A673 (cell line): Measurements from ENCODE around the gene PLCG2.

Source experiments
- EZH2 ChIP-seq: fragments of 200-600 bp; sonication (generic); IDR thresholded peaks from 2 replicates; pipeline ENCODE4 v1.6.1; 2017; ENCODE audit warnings: borderline replicate concordance, low read depth, mild to moderate bottlenecking, mixed read lengths, antibody characterized with exemption, low read length; ENCODE audit not compliant: poor library complexity, severe bottlenecking
- TF ChIP-seq, protein P1 (sequence below): fragments of 300-800, 200-600 bp; sonication (generic); conservative IDR thresholded peaks from 2 replicates; pipeline ENCODE4 v1.5.1; 2017; ENCODE audit warnings: low read depth, mild to moderate bottlenecking, antibody characterized with exemption, low read length, moderate library complexity, mixed read lengths

DNA sequence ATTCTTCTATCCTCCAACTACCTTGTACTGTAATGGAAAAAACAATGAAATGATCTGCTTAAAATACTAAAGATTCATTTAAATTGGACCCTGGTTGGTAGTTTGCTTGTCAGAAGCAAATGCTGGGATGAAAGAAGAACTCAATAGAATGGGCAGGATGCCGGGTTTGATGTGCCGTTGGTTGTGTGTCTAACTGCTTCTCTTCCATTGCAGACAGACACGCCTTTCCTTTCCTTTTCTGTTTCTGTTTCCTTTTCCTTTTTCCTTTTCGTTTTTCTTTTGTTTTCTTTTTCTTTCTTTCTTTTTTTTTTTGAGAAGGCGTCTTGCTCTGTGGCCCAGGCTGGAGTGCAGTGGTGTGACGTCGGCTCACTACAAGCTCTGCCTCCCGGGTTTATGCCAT lies 64.6 kb downstream of the PLCG2 start:
- TF ChIP-seq EZH2: no peak
- TF ChIP-seq, protein P1, sequence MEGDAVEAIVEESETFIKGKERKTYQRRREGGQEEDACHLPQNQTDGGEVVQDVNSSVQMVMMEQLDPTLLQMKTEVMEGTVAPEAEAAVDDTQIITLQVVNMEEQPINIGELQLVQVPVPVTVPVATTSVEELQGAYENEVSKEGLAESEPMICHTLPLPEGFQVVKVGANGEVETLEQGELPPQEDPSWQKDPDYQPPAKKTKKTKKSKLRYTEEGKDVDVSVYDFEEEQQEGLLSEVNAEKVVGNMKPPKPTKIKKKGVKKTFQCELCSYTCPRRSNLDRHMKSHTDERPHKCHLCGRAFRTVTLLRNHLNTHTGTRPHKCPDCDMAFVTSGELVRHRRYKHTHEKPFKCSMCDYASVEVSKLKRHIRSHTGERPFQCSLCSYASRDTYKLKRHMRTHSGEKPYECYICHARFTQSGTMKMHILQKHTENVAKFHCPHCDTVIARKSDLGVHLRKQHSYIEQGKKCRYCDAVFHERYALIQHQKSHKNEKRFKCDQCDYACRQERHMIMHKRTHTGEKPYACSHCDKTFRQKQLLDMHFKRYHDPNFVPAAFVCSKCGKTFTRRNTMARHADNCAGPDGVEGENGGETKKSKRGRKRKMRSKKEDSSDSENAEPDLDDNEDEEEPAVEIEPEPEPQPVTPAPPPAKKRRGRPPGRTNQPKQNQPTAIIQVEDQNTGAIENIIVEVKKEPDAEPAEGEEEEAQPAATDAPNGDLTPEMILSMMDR: no peak
